ENCODE data around the gene KCNK15. TPM values are rescaled to one million over a fixed set of nuclear protein-coding genes. Genes with fewer than 3 reads are reported as not detected.

Gene KCNK15
- total RNA-seq, 3 donors from 2014 or later (not counting 1 experiment from before 2014, with no cell fraction given), result not detected

GRCh38 chr20:44727039-44727438, 18.6 kb upstream of the KCNK15 start:
- Histone ChIP-seq H3K4me1 (ENCODE audit: control insufficient read depth, insufficient read depth, low read length) (no peaks in the 10 kb centered on the region), H3K36me3 (ENCODE audit: control insufficient read depth, insufficient read depth, low read length) (no peaks in the 10 kb centered on the region), H3K9me3 (ENCODE audit: control insufficient read depth, insufficient read depth, low read length) (no peaks in the 10 kb centered on the region), H3K27me3 (ENCODE audit: control insufficient read depth, insufficient read depth, low read length) (no peaks in the 10 kb centered on the region), H3K27ac (ENCODE audit: low read length) (no peak overlapping the region), H3K4me3 (ENCODE audit: low read length) (no peak overlapping the region)
- Mint-ChIP-seq H3K9me3 (no peaks in the 10 kb centered on the region), H3K4me1 (no peaks in the 10 kb centered on the region), H3K36me3 (no peaks in the 10 kb centered on the region), H3K4me3 (no peak overlapping the region), H3K27ac (no peak overlapping the region), H3K27me3 (ENCODE audit: low read depth in 2 of 2) (peaks cover 0 to 13% of the 10 kb centered on the region in 2 donors)
- ATAC-seq (no peak), DNase-seq (no peak)
- WGBS (ENCODE audit: insufficient coverage), result 94% methylated on average over 11 of the region's 11 CpGs
- intact Hi-C loops (cut with micrococcal nuclease), result no loop called here
- TF ChIP-seq CTCF (IDR thresholded peaks at IDR 0.05), result no peak

GRCh38 chr20:44727651-44728050, 18.0 kb upstream of the KCNK15 start:
- DNase-seq (no peak), ATAC-seq (no peak)
- no peaks in the 10 kb centered on the region for H3K4me1 Mint-ChIP-seq
- intact Hi-C loops (cut with micrococcal nuclease), result no loop called here
- no peaks in the 10 kb centered on the region for H3K9me3 Mint-ChIP-seq
- H3K27me3 ChIP-seq (ENCODE audit: control insufficient read depth, insufficient read depth, low read length), result no peaks in the 10 kb centered on the region
- no peak overlapping the region for H3K4me3 ChIP-seq (ENCODE audit: low read length)
- no peaks in the 10 kb centered on the region for H3K9me3 ChIP-seq (ENCODE audit: control insufficient read depth, insufficient read depth, low read length)
- TF ChIP-seq CTCF (IDR thresholded peaks at IDR 0.05), result no peak
- no peaks in the 10 kb centered on the region for H3K36me3 Mint-ChIP-seq
- peaks cover 0 to 13% of the 10 kb centered on the region in 2 donors for H3K27me3 Mint-ChIP-seq (ENCODE audit: low read depth in 2 of 2)
- no peak overlapping the region for H3K27ac ChIP-seq (ENCODE audit: low read length)
- 100% methylated on average over 2 of the region's 2 CpGs for WGBS (ENCODE audit: insufficient coverage)
- H3K4me3 Mint-ChIP-seq, result no peak overlapping the region
- no peaks in the 10 kb centered on the region for H3K4me1 ChIP-seq (ENCODE audit: control insufficient read depth, insufficient read depth, low read length)
- H3K36me3 ChIP-seq (ENCODE audit: control insufficient read depth, insufficient read depth, low read length), result no peaks in the 10 kb centered on the region
- no peak overlapping the region for H3K27ac Mint-ChIP-seq

GRCh38 chr20:44728801-44729443, 16.7 kb upstream of the KCNK15 start:
- 37% methylated on average over 8 of the region's 9 CpGs for WGBS (ENCODE audit: insufficient coverage)
- H3K27ac ChIP-seq (ENCODE audit: low read length), result no peak overlapping the region
- TF ChIP-seq CTCF (IDR thresholded peaks at IDR 0.05), result no peak
- H3K4me1 ChIP-seq (ENCODE audit: control insufficient read depth, insufficient read depth, low read length), result no peaks in the 10 kb centered on the region
- H3K36me3 Mint-ChIP-seq, result no peaks in the 10 kb centered on the region
- H3K27me3 ChIP-seq (ENCODE audit: control insufficient read depth, insufficient read depth, low read length), result no peaks in the 10 kb centered on the region
- peaks cover 4 to 8% of the 10 kb centered on the region in 2 donors for H3K27me3 Mint-ChIP-seq (ENCODE audit: low read depth in 2 of 2)
- no peaks in the 10 kb centered on the region for H3K9me3 ChIP-seq (ENCODE audit: control insufficient read depth, insufficient read depth, low read length)
- intact Hi-C loops (cut with micrococcal nuclease), result no loop called here
- ATAC-seq, result no peak
- H3K36me3 ChIP-seq (ENCODE audit: control insufficient read depth, insufficient read depth, low read length), result no peaks in the 10 kb centered on the region
- H3K4me3 ChIP-seq (ENCODE audit: low read length), result no peak overlapping the region
- peaks cover 0 to 4% of the 10 kb centered on the region in 2 donors for H3K4me1 Mint-ChIP-seq
- H3K9me3 Mint-ChIP-seq, result no peaks in the 10 kb centered on the region
- H3K27ac Mint-ChIP-seq, result no peak overlapping the region
- no peak for DNase-seq
- H3K4me3 Mint-ChIP-seq, result no peak overlapping the region

- H3K4me1 ChIP-seq (ENCODE audit: control insufficient read depth, insufficient read depth, low read length), result no peaks in the 10 kb centered on the region
- H3K36me3 ChIP-seq (ENCODE audit: control insufficient read depth, insufficient read depth, low read length), result no peaks in the 10 kb centered on the region
- no peak overlapping the region for H3K4me3 ChIP-seq (ENCODE audit: low read length)
- no peak for ATAC-seq
- no peaks in the 10 kb centered on the region for H3K27me3 ChIP-seq (ENCODE audit: control insufficient read depth, insufficient read depth, low read length)
- H3K4me1 Mint-ChIP-seq, result peaks cover 0 to 4% of the 10 kb centered on the region in 2 donors
- no peaks in the 10 kb centered on the region for H3K9me3 ChIP-seq (ENCODE audit: control insufficient read depth, insufficient read depth, low read length)
- H3K36me3 Mint-ChIP-seq, result no peaks in the 10 kb centered on the region
- H3K27me3 Mint-ChIP-seq (ENCODE audit: low read depth in 2 of 2), result peaks cover 4 to 7% of the 10 kb centered on the region in 2 donors
- no peak for DNase-seq
- no peak overlapping the region for H3K27ac Mint-ChIP-seq
- H3K9me3 Mint-ChIP-seq, result no peaks in the 10 kb centered on the region
- H3K27ac ChIP-seq (ENCODE audit: low read length), result no peak overlapping the region
- H3K4me3 Mint-ChIP-seq, result no peak overlapping the region
- 100% methylated on average over 2 of the region's 2 CpGs for WGBS (ENCODE audit: insufficient coverage)
- intact Hi-C loops (cut with micrococcal nuclease), result no loop called here
- no peak for TF ChIP-seq CTCF (IDR thresholded peaks at IDR 0.05)
These were observed 15.2 kb upstream of the KCNK15 start for GRCh38 chr20:44730441-44730840.

Measured in natural killer cell (primary cell).